GM18520 (cell line): ENCODE results near the gene TTC29.
"Not testable (repeated sequence)": the region's sequence is repeated elsewhere in the genome, so short reads cannot be mapped to it uniquely, and the experiment has no call there.

Experiments
- ATAC-seq: cut with Tn5 transposase; IDR thresholded peaks from one replicate; pipeline ENCODE4 v1.9.1; 2021; ENCODE audit not compliant: unreplicated experiment

Gene TTC29

DNA sequence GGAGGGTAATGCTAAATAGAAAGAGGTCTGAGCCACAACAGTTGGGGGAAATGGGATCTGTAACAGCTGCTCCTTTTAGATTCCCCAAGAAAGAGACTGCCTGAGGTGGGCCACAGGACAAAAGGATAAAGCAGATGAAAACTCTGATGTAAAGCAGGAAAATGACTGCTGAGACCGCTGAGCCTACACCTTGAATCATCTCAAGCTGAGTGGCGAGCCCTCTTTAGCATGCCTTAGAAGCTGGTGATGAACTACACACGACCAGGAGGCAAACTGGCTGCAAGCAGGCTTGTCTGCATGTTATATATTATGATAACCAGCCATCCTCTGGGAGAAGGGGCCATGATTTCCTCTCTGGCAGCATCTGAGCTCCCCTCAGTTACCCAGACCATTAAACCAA is 88.4 kb downstream of the TTC29 start:
- no peak for ATAC-seq

DNA sequence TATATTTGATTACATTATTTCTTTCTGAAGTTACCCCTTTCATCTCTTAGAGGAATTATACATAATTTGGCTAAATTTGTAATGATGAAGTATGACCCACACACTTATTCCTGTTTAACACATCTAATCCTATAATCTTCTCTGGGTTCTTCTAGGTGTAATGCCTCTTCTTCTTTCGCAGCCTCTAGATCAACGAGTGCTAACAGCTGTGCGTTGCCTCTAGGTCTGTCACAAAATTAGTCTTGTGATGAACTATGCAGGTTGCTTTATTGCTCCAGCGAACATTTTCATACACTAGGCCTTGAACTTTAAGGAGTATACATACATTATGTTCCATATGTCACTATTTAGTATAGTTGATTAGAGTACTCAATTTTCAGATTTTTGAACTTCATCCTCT is 89.9 kb downstream of the TTC29 start:
- no peak for ATAC-seq

DNA sequence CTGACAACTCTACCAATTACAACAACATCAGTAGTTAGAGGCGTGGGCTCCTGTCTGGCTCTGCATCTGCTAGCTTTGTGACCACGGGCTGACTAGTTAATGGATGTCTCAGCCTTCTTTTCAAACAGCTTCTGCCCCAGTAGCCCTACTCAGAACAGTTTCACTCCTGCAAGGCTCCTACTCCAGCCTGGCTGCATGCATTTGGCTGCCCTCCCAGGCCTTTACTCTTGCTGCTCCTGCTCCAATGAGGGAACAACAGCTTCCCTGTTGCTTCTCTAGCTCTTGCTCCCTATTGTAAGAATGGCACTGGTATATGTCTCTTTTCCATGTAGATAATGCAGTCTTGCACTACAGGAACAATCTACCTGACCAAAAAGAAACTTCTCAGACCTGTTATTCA is 93.3 kb downstream of the TTC29 start:
- ATAC-seq: no peak

DNA sequence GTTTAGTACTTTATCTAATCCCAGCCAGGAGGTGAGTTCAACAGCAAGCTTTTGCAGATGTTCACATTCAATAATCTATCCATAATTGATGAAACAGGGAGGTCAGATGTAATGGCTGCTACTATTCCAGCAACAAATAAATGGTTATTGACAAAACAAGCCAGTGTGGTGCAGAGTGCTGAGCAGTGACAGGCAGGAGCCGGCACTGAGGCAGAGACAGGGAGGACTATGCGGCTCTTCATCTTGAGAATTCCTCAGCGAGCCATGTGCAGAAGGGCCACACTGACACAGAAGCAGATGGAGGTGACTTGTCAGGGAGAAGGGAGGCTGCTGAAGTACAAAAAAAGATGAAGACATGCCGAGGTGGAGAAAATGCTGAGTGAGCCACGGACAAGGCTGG is 98.3 kb downstream of the TTC29 start:
- ATAC-seq: no peak

DNA sequence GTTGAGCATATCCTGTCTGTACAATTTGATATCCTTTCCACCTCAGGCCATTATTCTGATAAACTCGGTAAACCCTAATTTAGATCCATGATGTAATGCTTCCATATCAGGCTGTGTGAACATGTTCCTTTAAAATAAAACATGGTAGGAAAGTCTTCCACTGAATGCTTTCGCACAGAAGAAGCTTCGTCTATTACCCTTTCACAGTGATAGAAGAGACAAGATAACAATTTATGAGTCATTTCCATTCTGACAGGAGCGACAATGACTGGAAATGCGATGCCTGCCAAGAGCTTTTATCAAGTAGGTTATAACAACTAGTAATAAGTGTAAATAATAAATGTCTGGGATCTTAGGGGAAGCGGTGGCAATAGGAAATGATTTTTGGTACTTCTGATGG is 98.8 kb downstream of the TTC29 start:
- ATAC-seq: no peak

DNA sequence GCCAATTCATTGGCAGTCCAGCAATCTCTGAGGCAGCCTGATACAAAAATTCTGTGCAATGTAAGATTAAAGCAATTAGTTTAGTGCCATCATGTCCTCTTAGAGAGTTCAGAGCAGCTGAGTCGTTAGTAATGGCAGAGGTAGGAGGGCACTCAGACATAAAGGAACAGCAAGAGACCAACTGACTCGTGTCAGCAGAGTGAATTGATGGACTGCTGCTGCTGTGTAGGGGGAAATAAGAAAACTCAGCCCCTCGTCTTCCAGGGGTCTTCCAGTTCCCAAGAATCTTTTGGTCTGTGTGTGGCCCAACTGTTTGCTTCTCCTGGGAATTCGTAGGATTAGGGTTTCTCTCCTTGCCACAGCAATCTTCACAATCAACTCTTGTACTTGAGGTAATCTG is 100.9 kb downstream of the TTC29 start:
- ATAC-seq: no peak

DNA sequence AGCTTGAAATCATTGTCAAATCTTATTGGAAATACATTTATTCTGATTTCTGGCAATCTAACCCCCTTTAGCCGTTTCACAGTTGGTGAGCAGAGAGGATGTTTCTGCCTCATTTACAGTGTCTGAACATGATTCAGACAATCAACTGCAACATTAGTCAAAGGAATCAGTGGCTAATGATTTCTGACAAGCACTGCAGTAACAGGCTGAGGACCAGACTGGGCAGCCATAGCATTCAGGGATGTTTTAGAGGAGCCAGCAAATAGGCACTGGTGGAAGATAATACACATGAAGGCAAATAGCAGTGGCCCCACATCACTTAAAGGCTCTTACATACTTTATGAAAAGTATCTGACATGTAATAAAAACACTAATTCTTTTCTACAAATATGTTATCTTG is 102.8 kb downstream of the TTC29 start:
- ATAC-seq: no peak

DNA sequence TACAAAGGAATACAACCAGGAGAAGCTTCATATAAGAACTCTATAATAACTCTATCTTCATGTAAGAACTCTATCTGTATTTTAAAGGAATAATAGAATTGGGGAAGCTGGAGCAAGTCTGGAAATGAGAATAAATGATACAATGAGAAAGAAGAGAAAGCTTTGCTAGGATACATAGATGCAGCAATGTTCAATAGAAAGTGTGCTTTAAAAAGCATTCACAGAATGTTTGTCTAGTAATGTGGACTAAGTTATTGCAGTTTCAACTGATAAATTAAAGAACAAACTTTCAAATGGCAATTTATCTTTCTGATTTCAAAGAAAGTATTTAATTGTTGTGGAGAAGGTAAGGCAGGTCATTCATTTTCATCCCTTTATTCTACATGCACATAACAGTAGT is 104.9 kb downstream of the TTC29 start:
- no peak for ATAC-seq

DNA sequence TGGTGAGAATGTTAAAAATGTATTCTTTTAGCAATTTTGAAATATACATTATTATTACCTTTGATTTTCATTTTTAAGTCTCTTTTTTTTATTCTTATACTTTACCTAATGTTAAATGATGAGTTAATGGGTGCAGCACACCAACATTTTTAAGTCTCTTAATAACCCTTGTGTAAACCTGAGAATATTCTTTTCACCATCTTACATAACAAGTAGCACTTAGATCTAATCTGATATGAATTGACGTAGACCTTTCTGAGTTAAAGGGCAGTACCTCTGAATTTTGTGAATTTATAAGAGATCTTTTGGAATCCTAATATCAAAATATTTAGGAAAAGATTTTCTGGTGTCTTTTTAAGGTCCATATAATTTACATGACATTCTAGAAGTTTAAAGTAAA is 110.6 kb downstream of the TTC29 start:
- ATAC-seq: no peak

DNA sequence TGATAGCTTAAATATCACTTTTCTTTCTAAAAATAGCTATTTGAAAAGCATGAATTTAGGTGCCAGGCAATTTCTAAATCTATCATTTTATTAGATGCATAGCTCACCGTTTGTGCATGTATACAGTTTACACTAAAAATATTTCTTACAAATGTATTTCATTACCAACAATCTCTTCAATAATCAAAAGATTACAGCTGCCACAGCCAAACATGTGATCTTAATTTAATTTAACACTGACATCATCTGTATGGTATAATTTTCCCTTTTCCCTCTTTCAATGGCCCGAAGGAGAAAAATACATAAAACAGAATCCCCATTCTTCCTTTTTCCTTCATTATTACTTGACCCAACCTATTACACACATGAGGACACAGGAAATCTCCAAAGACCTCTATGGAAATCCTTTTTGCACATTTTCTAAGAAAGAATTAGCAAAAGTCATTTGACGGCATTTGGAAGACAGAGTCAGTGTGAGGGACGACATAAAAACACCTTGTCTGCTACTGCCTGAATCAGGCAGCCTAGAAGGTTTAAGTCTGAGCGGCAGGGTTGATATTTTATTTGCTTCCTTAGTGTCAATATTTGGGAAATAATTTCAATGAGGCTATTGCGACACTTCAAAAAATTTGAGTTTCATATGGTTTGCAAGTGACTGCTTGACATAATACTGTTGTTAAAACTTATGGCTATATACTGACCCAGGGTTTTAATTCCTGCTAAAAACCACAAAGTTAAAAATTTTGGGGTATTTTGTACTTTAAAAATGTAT is 111.2 kb downstream of the TTC29 start:
- ATAC-seq: no peak

DNA sequence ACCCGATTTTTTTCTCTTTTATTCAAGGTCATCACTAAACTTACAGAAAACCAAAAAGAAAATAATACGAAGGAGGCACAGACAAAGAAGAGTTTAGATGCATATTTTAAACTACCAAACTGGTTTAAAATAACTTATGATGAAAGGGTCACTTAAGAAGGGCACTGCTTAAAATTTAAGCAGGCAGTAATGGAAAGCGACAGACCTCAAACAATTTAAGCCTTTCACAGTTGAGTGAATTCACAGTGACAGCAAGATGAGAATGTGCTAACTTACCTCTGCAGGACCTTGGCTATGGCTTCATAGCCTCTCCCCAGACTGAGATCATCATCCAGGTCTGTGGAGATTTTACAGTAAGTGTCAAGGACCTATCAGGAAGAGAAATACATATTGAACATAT is 112.1 kb downstream of the TTC29 start:
- ATAC-seq: no peak

DNA sequence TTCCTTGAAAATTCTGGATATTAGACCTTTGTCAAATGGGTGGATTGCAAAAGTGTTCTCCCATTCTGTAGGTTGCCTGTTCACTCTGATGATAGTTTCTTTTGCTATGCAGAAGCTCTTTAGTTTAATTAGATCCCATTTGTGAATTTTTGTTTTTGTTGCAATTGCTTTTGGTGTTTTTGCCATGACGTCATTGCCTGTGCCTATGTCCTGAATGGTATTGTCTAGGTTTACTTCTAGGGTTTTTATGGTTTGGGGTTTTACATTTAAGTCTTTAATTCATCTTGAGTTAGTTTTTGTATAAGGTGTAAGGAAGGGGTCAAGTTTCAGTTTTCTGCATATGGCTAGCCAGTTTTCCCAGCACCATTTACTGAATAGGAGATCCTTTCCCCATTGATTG is 122.7 kb downstream of the TTC29 start:
- ATAC-seq: not testable (repeated sequence)

DNA sequence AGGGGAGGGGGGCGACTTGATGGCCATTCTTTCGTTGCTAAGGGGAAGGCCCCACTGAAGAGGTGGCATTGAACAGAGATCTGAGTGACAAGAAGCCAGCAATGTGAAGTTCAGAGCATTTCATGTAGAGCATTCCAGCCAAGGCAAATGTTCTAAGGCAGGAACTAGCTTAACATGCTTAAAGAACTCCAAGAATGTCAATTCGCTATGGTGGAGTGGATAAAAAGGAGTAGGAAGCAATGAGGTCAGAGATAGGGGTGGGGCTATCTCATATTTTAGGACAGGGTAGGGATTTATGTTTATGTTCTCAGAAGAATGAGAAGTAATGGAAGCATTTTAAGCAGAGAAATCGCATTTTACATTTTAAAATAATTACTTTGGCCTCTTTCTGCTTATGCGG is 130.9 kb downstream of the TTC29 start:
- no peak for ATAC-seq

DNA sequence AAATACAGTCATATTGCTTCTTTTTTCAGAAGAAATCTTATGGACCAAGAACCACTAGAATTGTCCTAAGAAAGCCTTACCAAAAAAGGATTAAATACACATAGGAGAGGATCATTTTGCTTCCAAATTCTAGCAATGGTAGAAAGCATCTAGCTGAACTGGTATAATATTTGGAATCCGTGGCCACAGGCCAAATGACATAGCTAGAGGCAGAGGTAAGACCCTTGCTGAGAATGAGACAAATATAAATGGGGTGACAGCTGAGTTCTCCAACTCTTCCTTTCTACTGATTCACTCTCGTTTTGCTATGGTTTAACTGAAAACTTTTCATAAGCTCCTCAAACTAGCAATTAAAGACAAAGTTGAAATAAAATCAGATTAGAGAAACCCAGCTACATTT is 150.0 kb downstream of the TTC29 start:
- no peak for ATAC-seq

DNA sequence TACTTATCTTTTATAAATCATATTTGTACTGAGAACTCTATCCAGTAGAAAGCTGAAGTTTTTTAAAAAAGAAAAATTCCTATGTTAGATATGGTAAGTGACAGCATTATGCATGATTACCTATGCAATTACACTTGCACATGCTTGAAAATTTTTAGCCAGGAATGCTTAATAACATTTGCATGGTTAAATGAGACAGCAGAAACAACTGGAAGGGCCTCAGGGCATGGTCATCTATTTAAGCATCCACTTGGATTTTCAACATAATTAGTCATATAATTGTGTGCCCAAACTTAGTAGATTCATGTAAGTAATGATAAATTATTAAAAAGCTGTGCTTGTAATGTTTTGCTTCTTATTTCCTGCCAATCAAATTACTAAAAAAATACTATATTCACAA is 151.9 kb downstream of the TTC29 start:
- ATAC-seq: no peak

DNA sequence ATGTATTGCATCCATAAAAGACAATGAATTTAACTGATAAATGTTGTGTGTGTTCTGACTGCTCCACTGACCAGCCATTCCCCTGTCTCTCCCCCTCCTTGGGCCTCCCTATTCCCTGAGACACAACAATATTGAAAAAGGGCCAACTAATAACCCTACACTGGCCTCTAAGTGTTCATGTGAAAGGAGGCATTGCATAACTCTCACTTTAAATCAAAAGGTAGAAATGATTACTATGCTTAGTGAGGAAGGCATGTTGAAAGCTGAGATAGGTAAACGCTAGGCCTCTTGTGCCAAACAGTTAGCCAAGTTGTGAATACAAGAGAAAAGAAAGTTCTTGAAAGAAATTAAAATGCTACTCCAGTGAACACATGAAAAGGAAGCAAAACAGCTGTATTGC is 154.2 kb downstream of the TTC29 start:
- ATAC-seq: no peak

DNA sequence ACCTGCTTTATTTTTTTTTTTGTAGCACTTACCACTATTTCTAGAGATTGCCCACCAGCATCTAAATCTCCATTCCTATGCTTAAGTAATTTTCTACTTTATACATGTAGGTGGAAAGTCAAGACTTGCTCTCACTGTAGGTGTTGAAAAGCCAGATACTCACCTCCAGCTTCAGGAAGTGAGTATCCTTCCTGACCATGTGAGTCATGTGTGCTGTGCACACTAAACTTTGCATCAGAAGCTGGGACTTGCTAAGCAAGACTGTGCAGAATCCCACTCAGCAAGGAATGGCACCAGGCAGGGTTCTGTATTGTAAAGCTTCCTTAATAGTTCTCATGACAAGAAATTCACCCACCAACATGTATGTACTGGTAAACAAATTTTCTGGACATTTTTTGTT is 155.1 kb downstream of the TTC29 start:
- ATAC-seq: no peak

DNA sequence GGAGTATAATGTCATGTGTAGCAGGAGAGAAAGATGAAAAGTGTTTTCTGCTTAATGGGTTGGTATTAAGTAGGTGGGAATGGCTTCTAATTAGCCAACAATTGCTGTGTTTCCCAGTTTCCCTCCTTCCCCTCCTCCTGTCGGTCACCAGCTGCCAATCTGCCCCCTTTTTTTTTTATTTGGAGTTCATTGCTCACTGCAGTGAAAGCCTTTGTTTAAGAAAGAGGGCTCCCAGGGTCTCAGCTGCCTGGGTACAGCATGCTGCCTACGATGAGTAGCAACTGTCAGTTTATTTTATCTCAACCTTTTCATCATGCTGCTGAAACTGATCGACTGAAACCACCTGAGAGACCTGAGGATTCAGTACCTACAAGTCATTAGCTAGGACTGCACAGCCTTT is 157.9 kb downstream of the TTC29 start:
- ATAC-seq: no peak

DNA sequence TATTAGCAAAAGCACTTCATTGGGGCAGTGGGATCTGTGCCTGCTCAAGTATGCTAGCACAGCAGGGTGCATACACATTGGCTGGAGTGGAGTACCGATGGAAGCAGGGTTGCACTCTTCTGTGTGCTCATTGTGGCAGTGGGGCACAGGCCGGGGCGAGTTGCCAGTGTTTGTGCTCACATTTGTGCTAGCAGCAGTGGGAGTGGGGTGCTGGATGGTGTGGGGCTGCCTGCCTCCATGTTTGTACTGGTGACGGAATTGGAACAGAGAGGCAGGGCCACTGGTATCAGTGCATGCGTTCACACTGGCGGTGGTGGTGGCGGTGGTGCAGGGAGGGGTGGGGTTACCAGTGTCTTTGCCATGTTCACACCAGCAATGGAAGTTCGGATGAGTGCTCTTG is 169.0 kb downstream of the TTC29 start:
- no peak for ATAC-seq

DNA sequence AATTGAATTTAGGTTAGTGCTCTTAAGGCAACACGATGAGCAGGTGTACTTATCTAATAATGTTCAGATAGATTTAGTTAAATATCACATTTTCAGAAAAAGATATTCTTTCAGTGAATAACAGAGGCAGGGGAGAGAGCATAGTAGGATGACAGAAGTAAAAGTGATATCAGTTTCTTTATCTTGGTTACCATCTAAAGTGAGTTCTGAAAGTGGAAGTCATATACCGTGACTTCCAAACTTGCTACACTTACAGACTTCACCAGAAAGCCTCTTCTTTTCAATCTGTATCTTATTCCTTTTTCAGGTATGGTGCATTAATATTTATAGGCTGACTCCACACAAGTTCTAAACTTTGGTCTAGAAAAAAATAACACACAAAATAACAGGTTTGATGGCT is 182.1 kb downstream of the TTC29 start:
- no peak for ATAC-seq

DNA sequence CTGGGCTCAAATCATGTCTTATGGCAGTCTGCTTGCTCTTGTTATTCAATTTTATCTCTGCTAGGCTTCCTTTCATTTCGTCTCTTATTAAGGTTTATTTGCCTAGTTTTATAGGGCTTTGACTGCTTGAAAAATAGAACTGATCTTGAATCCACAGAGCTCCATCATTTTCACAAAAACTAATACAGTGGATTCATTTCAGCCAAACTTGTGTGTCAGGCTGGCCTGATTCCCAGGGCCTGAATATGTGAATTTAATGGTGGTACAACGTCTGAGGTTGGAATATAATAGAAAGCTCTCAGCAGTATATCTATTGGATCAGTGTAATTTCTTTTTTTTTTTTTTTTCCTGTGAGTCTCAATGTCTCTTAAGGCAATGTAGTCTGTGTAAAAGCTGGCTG is 183.6 kb downstream of the TTC29 start:
- ATAC-seq: no peak

DNA sequence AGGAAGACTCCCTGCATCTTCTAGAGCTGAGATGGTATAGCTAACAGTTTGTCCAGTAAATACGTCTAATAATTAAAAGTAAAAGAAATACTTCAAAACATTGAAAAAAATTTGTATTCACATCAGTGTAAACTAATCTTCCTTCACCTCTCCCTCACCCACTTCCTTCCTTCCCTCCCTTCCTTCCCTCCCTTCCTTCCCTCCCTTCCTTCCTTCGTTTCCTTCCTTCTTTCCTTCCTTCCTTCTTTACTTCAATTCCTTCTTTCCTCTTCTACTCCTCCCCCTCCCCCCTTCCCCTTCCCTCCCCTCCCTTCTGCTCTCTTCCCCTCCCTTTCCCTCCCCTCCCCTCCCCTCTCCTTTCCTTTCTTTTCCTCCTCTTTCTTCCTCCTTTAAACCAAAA is 203.2 kb downstream of the TTC29 start:
- ATAC-seq: no peak

DNA sequence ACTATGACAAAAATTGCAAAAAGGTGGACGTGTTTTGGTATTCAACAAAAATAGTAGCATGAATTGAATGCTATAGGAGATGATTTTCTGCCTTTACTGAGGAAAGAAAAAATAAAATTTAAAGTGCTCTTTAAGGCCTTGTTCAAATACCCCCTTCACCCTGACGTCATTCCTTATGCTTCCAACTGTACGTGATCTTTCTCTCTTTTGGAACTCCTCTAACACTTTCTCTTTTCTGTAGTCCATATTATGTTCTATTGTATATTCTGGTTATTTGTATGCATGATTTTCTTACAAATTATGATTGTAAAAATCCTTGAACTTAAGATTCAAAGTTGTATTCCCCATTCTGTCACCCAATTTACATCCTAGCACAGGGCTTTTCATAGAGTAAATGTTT is 206.5 kb downstream of the TTC29 start:
- ATAC-seq: no peak
